Endometrium (tissue), 2 donors: ENCODE data around the gene DEFB125.
"Not testable (repeated sequence)": the region's sequence is repeated elsewhere in the genome, so short reads cannot be mapped to it uniquely, and the experiment has no call there.

ENCODE experiments used
- FAIRE-seq: peaks from 2 replicates; lab custom pipeline; 2012; peaks lifted over from hg19 to GRCh38; lab: Jason Lieb, UNC
- donor health status: control.
- donor health status: control.

DEFB125 gene, protein sequence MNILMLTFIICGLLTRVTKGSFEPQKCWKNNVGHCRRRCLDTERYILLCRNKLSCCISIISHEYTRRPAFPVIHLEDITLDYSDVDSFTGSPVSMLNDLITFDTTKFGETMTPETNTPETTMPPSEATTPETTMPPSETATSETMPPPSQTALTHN

DNA sequence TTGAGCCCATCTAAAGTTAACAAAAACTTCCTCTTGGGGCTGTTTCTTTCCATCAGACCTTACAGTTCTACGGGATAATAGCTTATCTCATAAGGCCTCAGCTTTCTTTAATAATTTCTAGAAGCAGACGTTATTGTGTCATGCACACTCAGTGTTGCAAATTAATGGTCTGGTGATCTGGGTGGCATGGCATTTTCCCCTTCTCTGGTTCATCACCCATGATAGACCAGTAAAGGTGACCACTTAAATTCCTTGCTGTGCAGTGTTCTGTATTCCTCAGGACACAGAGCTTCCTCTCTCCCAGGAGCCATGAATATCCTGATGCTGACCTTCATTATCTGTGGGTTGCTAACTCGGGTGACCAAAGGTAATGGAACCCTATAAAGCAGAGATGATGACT lies at the start of gene DEFB125:
Gene DEFB125, plus strand, starts transcription at position 272 of the 400 bp plus-strand sequence. Its CDS starts 38 bp downstream, at position 310.
- no peak for FAIRE-seq

DNA sequence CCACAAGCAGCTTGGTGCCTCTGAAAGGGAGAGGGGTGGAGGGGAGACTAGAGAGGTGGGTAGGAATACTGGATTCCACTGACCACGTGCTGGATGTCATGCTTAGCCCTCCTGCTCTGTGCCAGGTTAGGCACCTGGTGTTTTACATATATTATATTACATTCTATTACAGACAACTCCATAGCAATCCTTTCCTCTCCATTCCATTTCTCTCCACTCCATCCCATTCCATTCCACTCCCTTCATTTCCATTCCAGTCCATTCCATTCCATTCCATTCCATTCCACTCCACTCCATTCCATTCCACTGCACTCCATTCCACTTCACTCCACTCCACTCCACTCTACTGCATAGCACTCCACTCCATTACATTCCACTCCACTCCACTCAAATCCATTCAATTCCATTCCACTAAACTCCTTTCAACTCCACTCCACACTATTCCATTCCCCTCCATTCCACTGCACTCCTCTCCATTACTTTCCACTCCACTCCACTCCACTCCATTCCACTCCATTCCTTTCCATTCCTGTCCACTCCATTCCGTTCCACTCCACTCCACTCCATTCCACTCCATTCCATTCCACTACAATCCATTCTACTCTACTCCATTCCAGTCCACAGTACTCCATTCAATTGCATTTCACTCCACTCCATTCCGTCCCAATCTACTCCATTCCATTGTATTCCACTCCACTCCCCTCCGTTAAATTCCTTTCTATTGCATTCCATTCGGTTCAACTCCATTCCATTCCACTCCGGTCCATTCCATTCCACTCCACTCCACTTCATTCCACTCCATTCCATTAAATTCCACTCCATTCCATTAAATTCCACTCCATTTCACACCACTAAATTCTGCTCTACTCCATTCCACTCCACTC lies 27.2 kb upstream of the DEFB125 start:
- no peak for FAIRE-seq

DNA sequence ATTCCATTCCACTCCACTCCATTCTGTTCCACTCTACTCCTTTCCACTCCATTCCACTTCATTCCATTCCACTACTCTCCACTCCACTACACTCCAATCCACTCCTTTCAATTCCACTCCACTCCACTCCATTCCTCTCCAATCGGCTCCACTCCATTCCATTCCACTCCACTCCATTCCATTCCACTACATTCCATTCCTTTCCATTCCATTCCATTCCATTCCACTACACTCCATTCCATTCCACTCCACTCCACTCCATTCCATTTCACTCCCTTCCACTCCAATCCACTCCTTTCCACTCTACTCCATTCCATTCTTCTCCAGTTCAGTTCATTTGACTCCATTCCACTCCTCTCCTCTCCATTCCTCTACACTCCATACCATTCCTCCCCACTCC lies 26.2 kb upstream of the DEFB125 start:
- FAIRE-seq = no peak

DNA sequence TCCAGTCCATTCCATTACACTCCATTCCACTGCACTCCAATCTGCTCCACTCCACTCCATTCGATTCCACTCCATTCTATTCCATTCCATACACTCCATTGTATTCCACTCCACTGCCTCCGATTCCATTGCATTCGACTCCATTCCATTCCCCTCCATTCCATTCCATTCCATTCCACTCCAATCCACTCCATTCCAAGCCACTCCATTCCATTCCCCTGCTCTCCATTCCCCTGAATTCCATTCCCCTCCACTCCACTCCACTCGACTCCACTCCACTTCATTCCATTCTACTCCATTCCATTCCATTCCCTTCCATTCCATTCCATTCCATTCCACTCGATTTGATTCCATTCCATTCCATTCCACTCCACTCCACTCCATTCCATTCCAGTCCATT lies 25.7 kb upstream of the DEFB125 start:
- FAIRE-seq = no peak

DNA sequence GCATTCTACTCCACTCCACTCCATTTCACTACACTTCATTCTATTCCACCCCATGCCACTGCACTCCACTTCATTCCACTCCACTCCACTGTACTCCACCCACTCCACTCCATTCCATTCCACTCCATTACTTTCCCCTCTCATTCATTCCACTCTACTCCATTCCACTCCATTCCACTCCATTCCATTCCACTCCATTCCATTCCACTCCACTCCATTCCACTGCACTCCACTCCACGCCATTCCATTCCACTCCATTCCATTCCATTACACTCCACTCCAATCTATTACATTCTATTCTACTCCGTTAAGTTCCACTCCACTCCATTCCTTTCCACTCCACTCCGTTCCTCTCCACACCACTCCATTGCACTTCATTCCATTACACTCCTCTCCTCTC lies 25.0 kb upstream of the DEFB125 start:
- FAIRE-seq = no peak

DNA sequence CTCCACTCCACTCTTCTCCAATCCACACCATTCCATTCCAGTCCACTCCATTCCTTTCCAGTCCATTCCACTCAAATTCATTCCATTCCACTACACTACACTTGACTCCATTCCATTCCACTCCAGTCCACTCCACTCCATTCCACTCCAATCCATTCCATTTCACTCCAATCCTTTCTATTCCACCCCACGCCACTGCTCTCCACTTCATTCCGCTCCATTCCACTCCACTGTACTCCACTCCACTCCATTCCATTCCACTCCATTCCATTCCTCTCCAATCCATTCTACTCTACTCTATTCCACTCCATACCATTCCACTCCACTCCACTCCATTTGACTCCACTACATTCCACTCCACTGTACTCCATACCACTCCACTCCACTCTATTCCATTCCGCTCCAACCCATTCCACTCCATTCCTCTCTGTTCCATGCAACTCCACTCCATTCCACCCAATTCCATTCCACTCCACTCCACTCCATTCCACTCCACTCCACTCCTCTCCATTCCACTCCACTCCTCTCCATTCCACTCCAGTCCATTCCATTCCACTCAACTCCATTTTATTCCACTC lies 23.4 kb upstream of the DEFB125 start:
- FAIRE-seq = no peak

DNA sequence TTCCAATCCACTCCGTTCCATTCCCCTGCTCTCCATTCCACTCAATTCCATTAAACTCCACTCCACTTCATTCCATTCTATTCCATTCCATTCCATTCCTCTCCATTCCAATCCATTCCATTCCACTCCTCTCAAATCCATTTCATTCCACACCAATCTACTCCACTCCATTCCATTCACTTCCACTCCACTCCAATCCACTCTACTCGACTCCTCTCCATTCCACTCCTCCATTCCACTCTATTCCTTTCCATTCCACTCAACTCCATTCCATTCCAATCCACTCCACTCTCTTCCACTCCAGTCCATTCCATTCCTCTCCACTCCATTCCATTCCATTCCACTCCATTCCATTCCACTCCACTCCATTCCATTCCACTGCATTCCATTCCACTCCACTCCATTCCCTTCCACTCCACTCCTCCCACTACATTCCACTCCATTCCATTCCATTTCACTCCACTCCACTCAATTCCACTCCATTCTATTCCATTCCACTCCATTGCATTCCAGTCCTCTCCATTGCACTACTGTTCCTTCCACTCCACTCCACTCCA lies 22.6 kb upstream of the DEFB125 start:
- FAIRE-seq = no peak

DNA sequence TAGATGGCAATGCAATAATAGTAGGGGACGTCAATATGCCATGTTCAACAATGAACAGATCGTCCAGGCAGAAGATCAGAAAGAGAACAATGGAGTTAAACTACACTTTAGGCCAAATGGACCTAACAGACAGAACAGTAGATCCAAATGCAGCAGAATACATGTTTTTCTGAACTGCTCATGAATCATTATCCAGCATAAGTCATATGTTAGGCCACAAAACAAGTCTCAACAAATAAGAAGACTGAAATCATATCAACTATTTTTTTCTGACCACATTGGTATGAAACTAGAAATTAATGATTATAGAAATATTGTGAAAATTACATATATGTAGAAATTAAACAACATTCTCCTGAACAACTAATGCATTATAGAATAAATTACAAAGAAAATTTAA lies 10.2 kb upstream of the DEFB125 start:
- FAIRE-seq = no peak

DNA sequence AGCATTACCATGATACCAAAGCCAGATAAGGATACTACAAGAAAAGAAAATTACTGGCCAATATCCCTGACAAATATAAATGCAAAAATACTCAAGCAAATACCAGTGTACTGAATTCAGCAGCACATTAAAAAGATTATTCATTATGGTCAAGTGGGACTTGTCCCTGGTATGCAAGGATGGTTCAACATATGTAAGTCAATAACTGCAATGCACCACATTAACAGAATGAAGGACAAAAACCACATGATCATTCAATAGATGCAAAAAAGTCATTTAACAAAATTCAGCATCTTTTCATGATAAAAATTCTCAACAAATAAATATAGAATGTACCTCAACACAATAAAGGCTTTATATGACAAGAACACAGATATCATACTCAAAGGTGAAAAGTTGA lies 9.1 kb upstream of the DEFB125 start:
- no peak for FAIRE-seq

DNA sequence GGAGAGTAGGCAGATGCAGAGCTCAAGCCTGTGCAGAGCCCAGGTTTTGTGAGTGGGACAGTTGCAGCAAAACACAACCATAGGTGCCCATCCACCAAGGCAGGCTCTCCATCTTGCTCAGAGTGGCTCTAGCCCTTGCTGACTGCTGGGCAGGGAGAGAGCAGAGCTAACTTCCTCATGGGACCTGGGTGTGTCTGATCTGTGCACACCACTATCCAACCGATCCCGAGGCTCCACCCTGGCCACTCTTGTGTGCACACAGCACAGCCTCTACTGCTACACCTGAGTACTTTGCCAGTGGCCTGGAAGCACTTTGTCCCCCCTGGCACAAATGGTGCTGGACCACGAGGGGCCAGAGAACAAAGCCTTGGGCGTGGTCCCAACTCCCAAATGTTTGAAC lies 7.9 kb upstream of the DEFB125 start:
- no peak for FAIRE-seq

DNA sequence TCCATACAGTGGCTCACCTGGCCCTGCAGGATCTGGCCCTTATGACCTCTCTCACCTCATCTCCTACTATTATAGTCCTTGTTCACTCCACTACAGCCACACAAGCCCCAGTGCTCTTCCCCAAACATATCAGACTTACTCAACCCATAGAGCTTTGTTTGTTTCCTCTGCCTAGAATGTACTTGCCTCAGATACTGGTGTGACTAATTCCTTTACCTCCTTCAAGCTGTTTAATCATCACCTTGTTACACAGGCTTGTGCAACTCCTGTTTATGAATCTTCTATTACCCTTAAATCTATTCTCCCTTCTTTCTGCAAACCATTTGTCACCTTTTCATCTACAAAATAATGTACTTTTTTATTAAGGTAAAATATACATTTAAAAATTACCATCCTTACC lies 3.2 kb downstream of the DEFB125 start:
- no peak for FAIRE-seq

DNA sequence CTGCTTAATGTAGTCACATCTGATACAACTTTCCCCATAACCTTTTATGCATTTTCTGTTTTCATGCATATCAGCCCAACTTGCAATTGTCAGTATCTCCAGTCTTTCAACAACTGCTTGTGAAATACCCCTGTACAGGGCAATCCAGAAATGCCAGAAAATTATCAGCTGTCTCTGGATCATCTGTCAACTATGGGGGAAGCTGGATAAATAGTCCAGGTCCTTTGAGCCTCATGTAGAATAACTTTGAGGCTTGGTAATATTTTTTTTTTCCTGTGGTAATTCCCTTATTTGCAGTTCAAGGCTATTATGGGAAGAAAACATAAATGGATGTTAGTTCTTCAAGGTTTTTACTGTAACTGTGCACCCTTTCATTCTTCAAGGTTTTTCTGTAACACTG lies 6.2 kb downstream of the DEFB125 start:
- no peak for FAIRE-seq

DNA sequence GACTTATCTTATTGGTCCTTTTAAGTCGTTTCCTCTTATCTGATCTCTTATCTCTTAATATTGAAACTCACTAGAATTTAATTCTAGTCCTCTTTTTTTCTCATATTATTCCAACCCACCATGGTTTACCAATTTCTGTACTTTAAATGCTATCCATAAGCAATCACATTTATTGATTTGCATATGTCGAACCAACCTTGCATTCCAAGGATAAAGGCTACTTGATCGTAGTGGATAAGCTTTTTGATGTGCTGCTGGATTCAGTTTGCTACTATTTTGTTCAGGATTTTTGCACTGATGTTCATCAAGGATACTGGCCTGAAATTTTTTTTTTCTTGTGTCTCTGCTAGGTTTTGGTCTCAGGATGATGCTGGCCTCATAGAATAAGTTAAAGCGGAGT lies 7.7 kb downstream of the DEFB125 start:
- FAIRE-seq = no peak

DNA sequence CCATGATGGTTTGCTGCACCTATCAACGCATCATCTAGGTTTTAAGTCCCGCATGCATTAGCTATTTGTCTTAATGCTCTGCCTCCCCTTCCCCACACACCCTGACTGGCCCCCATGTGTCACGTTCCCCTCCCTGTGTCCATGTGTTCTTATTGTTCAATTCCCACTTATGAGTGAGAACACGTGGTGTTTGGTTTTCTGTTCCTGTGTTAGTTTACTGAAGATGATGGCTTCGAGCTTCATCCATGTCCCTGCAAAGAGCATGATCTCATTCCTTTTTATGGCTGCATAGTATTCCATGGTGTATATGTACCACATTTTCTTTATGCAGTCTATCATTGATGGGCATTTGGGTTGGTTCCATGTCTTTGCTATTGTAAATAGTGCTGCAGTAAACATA lies 10.2 kb downstream of the DEFB125 start:
- not testable (repeated sequence) for FAIRE-seq

DNA sequence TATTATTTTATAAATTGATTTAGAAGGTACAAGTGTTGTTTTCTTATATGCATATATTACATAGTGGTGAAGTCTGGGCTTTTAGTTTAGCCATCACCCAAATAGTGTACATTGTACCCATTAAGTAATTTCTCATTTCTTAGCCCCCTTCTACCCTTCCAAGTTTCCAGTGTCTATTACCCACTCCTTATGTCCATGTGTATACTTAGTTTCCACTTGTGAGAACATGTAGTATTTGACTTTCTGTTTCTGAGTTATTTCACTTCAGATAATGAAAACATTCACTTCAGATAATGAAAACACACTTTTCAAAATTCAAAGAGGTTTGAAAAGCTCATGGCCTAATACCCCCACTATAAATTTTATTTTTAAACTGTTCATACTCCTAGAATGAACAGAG lies 14.5 kb downstream of the DEFB125 start:
- no peak for FAIRE-seq

DNA sequence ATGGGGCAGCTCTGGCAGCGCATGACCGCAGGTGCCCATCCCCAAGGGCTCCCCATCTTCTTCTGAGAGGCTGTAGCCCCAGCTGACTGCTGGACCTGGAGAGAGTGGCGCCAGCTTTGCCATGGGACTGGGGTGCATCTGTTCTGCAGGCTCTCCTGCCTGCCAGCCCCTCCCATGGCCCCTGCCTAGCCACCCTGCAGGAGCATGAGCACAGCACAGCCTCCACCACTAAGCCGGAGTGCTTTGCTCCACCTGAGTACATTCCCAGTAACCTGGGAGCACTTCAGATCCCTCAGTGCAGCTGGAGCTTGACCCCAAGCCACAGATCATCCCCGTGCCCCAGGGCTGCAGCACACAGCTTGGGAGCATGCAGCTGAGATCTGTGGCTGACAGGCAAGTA lies 16.0 kb downstream of the DEFB125 start:
- FAIRE-seq = no peak

DNA sequence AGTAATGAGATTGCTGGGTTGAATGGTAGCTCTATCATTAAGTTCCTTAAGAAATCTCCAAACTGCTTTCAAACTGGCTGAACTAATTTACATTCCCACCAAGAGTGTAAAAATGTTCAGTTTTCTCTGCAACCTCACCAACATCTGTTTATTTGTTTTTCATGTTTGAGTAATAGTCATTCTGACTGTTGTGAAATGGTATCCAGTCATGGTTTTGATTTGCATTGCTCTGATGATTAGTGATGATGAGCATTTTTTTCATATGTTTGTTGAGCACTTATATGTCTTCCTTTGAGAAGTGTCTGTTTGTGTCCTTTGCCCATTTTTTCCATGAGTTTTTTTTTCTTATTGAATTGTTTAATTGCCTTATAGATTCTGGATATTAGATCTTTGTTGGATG lies 24.9 kb downstream of the DEFB125 start:
- FAIRE-seq = no peak

DNA sequence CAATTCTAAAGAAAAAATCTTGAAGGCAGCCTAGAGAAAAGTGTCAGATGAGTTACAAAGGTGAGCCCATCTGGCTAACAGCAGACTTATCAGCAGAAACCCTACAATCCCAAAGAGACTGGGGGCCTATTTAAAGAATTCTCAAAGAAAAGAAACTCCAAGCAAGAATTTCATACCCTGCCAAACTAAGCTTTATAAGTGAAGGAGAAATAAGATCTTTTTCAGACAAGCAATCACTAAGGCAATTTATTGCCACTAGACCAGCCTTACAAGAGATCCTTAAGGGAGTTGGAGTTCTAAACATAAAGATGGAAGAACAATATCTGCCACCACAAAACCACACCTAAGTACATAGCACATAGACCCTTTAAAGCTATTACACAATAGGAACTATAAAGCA lies 30.0 kb downstream of the DEFB125 start:
- no peak for FAIRE-seq

DNA sequence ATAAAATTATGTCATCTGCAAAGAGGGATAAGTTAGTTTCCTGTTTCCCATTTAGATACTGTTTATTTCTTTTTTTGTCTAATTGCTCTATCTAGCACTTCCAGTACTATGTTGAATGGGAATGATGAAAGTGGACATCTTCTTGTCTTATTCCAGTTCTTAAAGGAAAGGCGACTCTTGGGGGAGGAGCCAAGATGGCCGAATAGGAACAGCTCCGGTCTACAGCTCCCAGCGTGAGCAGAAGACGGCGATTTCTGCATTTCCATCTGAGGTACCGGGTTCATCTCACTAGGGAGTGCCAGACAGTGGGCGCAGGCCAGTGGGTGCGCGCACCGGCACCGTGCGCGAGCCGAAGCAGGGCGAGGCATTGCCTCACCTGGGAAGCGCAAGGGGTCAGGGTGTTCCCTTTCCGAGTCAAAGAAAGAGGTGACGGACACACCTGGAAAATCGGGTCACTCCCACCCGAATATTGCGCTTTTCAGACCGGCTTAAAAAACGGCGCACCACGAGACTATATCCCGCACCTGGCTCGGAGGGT lies 42.4 kb downstream of the DEFB125 start:
- not testable (repeated sequence) for FAIRE-seq

DNA sequence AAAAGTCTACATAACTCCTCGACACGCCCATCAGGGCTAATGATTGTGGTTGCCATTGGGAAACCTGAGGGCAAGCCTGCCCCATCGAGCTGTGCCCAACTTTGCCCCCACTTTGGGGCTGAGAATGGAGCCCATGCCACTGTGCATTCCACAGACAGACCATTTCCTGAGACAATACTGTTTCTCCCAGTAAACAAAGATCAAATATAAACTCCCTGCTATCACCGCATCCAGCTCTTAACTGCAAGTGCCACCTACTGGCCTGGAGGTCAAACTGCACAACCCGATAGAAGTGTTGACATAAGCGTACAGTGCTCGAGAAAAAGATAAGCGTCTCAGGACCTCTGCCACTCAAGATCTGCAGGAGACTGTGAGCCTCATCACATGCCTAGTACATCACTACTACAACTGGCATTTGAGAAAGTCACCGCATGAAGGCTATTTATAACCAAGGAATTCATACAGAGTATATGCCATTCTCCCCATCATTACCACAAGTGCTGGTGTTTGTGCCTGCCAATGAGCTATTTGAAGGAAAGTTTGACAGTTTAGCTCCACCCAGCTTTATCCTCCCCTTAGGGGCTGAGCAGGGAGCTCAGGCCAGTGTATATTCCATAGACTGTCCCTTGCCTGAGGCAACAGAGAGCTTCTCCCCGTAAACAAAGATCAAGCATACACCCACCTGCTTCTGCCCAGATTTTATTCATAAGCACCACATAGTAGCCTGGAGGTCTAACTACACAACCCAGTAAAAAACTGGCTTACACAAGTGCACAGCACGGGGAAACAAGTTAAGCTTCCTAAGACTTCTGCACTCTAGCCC lies 50.4 kb downstream of the DEFB125 start:
- FAIRE-seq = no peak

DNA sequence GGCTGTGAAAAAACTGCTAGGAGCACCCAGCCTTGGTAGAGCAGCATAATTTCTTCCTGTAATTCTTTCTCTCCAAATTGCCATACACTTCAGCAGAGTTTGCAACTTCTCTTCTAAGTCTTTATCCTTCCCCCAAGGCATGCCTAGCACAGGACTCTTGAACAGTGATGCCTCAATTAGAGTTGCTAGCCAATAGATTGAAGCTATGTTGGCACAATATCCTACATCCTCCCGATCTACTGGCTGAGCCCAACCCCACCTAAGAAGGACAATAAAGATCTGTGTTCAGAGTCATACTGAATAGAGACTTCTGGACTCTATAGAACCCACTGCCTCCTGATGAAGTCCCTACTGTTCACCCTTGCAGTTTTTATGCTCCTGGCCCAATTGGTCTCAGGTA lies 54.8 kb downstream of the DEFB125 start, which contains the start of gene DEFB126:
Gene DEFB126, plus strand, starts transcription at position 301 of the 400 bp plus-strand sequence. Its CDS starts 39 bp downstream, at position 340.
- no peak for FAIRE-seq

DNA sequence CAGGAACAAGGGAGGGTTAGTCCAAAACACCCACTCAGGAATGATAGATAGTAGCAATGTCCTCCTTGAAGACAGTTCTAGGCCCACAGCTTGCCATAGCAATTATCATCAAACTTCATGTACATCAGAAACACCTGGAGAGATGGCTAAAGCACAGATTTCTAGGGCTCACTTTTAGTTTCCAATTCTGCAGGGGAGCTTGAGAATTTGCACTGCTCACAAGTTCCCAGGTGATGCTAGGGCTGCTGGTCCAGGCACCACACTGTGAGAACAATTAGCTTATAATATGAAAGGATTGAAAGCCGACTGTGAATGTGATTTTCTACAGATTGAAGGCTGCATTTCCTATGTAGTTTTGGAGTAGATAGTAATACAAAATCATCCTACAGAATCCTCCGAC lies 58.4 kb downstream of the DEFB125 start:
- no peak for FAIRE-seq
